Astrocyte of the cerebellum (primary cell): ENCODE data around the gene ZFPM1.

Experiments used
- DNase-seq: peaks from one replicate; pipeline ENCODE4 v3.0.0-alpha.2; 2011; ENCODE audit warnings: low read depth
- H3K4me3 ChIP-seq: 2 replicates; pipeline ENCODE4 v1.5.1; 2011; ENCODE audit warnings: mild to moderate bottlenecking, low read depth, low read length, moderate library complexity
- CTCF ChIP-seq: IDR thresholded peaks from 2 replicates; pipeline ENCODE4 v1.5.1; 2012; ENCODE audit warnings: low read length, low read depth, moderate library complexity, mild to moderate bottlenecking; ENCODE audit errors: missing control alignments
- in situ Hi-C: cut with HindIII; loops from 2 replicates; pipeline ENCODE4 v1.10.0; 2017; ENCODE audit warnings: low sequenced_read_pairs

The ZFPM1 gene

GRCh38 chr16:88491001-88491559 is 38.0 kb downstream of the ZFPM1 start:
- no peak overlapping the region for H3K4me3 ChIP-seq
- TF ChIP-seq CTCF, result no peak
- no peak for DNase-seq
- in situ Hi-C loops, result no loop called here

- in situ Hi-C loops, result no loop called here
- no peak for TF ChIP-seq CTCF
- no peak for DNase-seq
- no peak overlapping the region for H3K4me3 ChIP-seq
Observed at GRCh38 chr16:88491560-88492310, 38.7 kb downstream of the ZFPM1 start.

- no peak for DNase-seq
- in situ Hi-C loops, result no loop called here
- H3K4me3 ChIP-seq, result no peak overlapping the region
- TF ChIP-seq CTCF, result no peak
Observed at GRCh38 chr16:88493879-88494278, 40.8 kb downstream of the ZFPM1 start.

- no peak overlapping the region for H3K4me3 ChIP-seq
- no peak for TF ChIP-seq CTCF
- no peak for DNase-seq
- in situ Hi-C loops, result no loop called here
Observed at GRCh38 chr16:88494335-88495154, 41.5 kb downstream of the ZFPM1 start.

GRCh38 chr16:88495268-88495772 is 42.2 kb downstream of the ZFPM1 start:
- in situ Hi-C loops, result no loop called here
- no peak for DNase-seq

More at GRCh38 chr16:88495268-88495772, 42.2 kb downstream of the ZFPM1 start:
- H3K4me3 ChIP-seq, result no peak overlapping the region
- TF ChIP-seq CTCF, result no peak
